GM19372 (cell line): ENCODE measurements around the gene CACNB2.

Source experiments
- ATAC-seq: cut with Tn5 transposase; IDR thresholded peaks from one replicate; pipeline ENCODE4 v1.9.1; 2021; ENCODE audit warnings: mild to moderate bottlenecking, low read depth, moderate library complexity; ENCODE audit not compliant: unreplicated experiment

CACNB2 gene

GRCh38 chr10:18223898-18224297, 83.7 kb downstream of the CACNB2 start:
- no peak for ATAC-seq

GRCh38 chr10:18224626-18225445, 84.6 kb downstream of the CACNB2 start:
- ATAC-seq: no peak

- no peak for ATAC-seq
Observed at GRCh38 chr10:18226336-18226735, 86.1 kb downstream of the CACNB2 start.

- ATAC-seq: no peak
Observed at GRCh38 chr10:18229826-18230225, 89.6 kb downstream of the CACNB2 start.

- no peak for ATAC-seq
Observed at GRCh38 chr10:18230794-18231193, 90.6 kb downstream of the CACNB2 start.

- no peak for ATAC-seq
Observed at GRCh38 chr10:18231480-18231879, 91.3 kb downstream of the CACNB2 start.

GRCh38 chr10:18233775-18234174, 93.6 kb downstream of the CACNB2 start:
- ATAC-seq: no peak

GRCh38 chr10:18235477-18235876, 95.3 kb downstream of the CACNB2 start:
- no peak for ATAC-seq

GRCh38 chr10:18236756-18237155, 96.5 kb downstream of the CACNB2 start:
- no peak for ATAC-seq

- ATAC-seq: no peak
Observed at GRCh38 chr10:18238870-18239485, 98.8 kb downstream of the CACNB2 start.

GRCh38 chr10:18240185-18240882, 100.1 kb downstream of the CACNB2 start:
- no peak for ATAC-seq

GRCh38 chr10:18246967-18247366, 106.7 kb downstream of the CACNB2 start:
- ATAC-seq: no peak

GRCh38 chr10:18252086-18252485, 111.9 kb downstream of the CACNB2 start:
- no peak for ATAC-seq

- ATAC-seq: no peak
Observed at GRCh38 chr10:18254086-18254485, 113.9 kb downstream of the CACNB2 start.

GRCh38 chr10:18254692-18255091, 114.5 kb downstream of the CACNB2 start:
- ATAC-seq: no peak

GRCh38 chr10:18260310-18260922, 120.2 kb downstream of the CACNB2 start:
- no peak for ATAC-seq

GRCh38 chr10:18261063-18261610, 120.9 kb downstream of the CACNB2 start:
- ATAC-seq: no peak

- ATAC-seq: no peak
Observed at GRCh38 chr10:18261768-18262231, 121.6 kb downstream of the CACNB2 start.

- no peak for ATAC-seq
Observed at GRCh38 chr10:18264466-18265050, 124.3 kb downstream of the CACNB2 start.

- ATAC-seq: no peak
Observed at GRCh38 chr10:18268005-18268404, 127.8 kb downstream of the CACNB2 start.
